CD14-positive monocyte (primary cell): Measurements from ENCODE around the gene ABAT. TPM values are rescaled to one million over a fixed set of nuclear protein-coding genes. Genes with fewer than 3 reads are reported as not detected.
A peak's percentile ranks its signal among the peaks of the same experiment; 100 is the strongest.

Experiments used
- DNase-seq, 3 donors: peaks; one replicate each; pipeline ENCODE4 v3.0.0-alpha.2; 2011 to 2022
- H2AFZ ChIP-seq: 2 replicates; pipeline ENCODE4 v1.6.0; 2012; ENCODE audit warnings: mild to moderate bottlenecking, low read depth, low read length, inconsistent platforms; ENCODE audit not compliant: insufficient read depth, poor library complexity, severe bottlenecking
- H3K27ac ChIP-seq, 2 donors: 1 replicate in 1 of 2; 2 replicates in 1 of 2; pipeline ENCODE4 v1.5.1; 2012 to 2013; ENCODE audit warnings: low read length in 2 of 2, control low read depth in 1 of 2, inconsistent platforms in 1 of 2, low read depth in 1 of 2, mild to moderate bottlenecking in 1 of 2
- H3K27me3 ChIP-seq, 2 donors: one replicate each; pipeline versions ENCODE4 v1.6.0 to v1.6.1; 2011 to 2013; ENCODE audit warnings: low read length in 2 of 2; ENCODE audit not compliant: control insufficient read depth in 2 of 2, insufficient read depth in 2 of 2
- H3K36me3 ChIP-seq, 2 donors: replicated peaks in 1 of 2; 1 replicate in 1 of 2; 2 replicates in 1 of 2; pipeline versions ENCODE4 v1.5.1 to v1.6.1; 2012 to 2013; ENCODE audit warnings: low read length in 2 of 2, control low read depth in 1 of 2, inconsistent platforms in 1 of 2, mild to moderate bottlenecking in 1 of 2; ENCODE audit not compliant: insufficient read depth in 2 of 2, control insufficient read depth in 1 of 2
- H3K4me1 ChIP-seq, 2 donors: 1 replicate in 1 of 2; 2 replicates in 1 of 2; pipeline versions ENCODE4 v1.5.1 to v1.6.1; 2012 to 2013; ENCODE audit warnings: low read length in 2 of 2, control low read depth in 1 of 2, inconsistent platforms in 1 of 2, mild to moderate bottlenecking in 1 of 2, moderate library complexity in 1 of 2; ENCODE audit not compliant: insufficient read depth in 2 of 2, control insufficient read depth in 1 of 2
- H3K4me2 ChIP-seq: replicated peaks from 2 replicates; pipeline ENCODE3; 2012; ENCODE audit warnings: low read length, moderate library complexity, mild to moderate bottlenecking; ENCODE audit not compliant: poor library complexity, severe bottlenecking; ENCODE audit errors: extremely low read depth
- H3K4me3 ChIP-seq, 3 experiments: fragments of 200-600 bp in 1 of 3; sonication (generic) in 1 of 3; replicated peaks in 1 of 3; 1 replicate in 2 of 3; 2 replicates in 1 of 3; pipeline ENCODE4 v1.5.1; 2011 to 2013; ENCODE audit warnings: low read length in 3 of 3, mild to moderate bottlenecking in 3 of 3, control low read depth in 2 of 3, low read depth in 2 of 3, inconsistent platforms in 1 of 3, moderate library complexity in 1 of 3
- H3K79me2 ChIP-seq: 2 replicates; pipeline ENCODE4 v1.6.0; 2012; ENCODE audit warnings: mild to moderate bottlenecking, control low read depth, inconsistent platforms, low read length, moderate library complexity; ENCODE audit not compliant: insufficient read depth
- H3K9ac ChIP-seq: 2 replicates; pipeline ENCODE4 v1.6.0; 2017; ENCODE audit warnings: low read length, mild to moderate bottlenecking; ENCODE audit not compliant: insufficient read depth, poor library complexity, severe bottlenecking
- H3K9me3 ChIP-seq, 2 donors: replicated peaks in 1 of 2; 1 replicate in 1 of 2; 2 replicates in 1 of 2; pipeline versions ENCODE4 v1.5.1 to v1.6.1; 2012 to 2013; ENCODE audit warnings: low read length in 2 of 2, control low read depth in 1 of 2; ENCODE audit not compliant: control insufficient read depth in 1 of 2, insufficient read depth in 1 of 2
- H4K20me1 ChIP-seq: 2 replicates; pipeline ENCODE4 v1.6.0; 2012; ENCODE audit warnings: mild to moderate bottlenecking, low read length, control low read depth, moderate library complexity; ENCODE audit not compliant: insufficient read depth
- H3K27ac Mint-ChIP-seq, 7 donors: one replicate each; pipeline ENCODE4 v1.8.0; 2020; ENCODE audit warnings: mild to moderate bottlenecking in 7 of 7, mixed read lengths in 7 of 7, moderate library complexity in 6 of 7, inconsistent platforms in 2 of 7
- H3K27me3 Mint-ChIP-seq, 3 donors: one replicate each; pipeline ENCODE4 v1.8.0; 2021 to 2022; ENCODE audit warnings: low read depth in 3 of 3, mild to moderate bottlenecking in 3 of 3, mixed read lengths in 3 of 3, moderate library complexity in 3 of 3, inconsistent platforms in 1 of 3
- H3K36me3 Mint-ChIP-seq, 2 donors: one replicate each; pipeline ENCODE4 v1.8.0; 2020; ENCODE audit warnings: mixed read lengths in 2 of 2, inconsistent platforms in 1 of 2, mild to moderate bottlenecking in 1 of 2
- H3K4me1 Mint-ChIP-seq: one replicate; pipeline ENCODE4 v1.8.0; 2020; ENCODE audit warnings: mild to moderate bottlenecking, mixed read lengths
- H3K4me3 Mint-ChIP-seq, 2 donors: one replicate each; pipeline ENCODE4 v1.8.0; 2020; ENCODE audit warnings: mild to moderate bottlenecking in 2 of 2, mixed read lengths in 2 of 2, moderate library complexity in 1 of 2
- H3K9me3 Mint-ChIP-seq, 7 donors: one replicate each; pipeline ENCODE4 v1.8.0; 2020 to 2022; ENCODE audit warnings: mixed read lengths in 7 of 7, mild to moderate bottlenecking in 6 of 7, moderate library complexity in 6 of 7, inconsistent platforms in 2 of 7
- CTCF ChIP-seq: fragments of 200-600 bp; IDR thresholded peaks from one replicate; pipeline ENCODE4 v1.8.0; 2022; ENCODE audit warnings: antibody characterized with exemption, mild to moderate bottlenecking
- WGBS: methylation state at CpG from one replicate; pipeline ENCODE4 v1.1.5; 2013; ENCODE audit warnings: missing lambda C conversion rate; ENCODE audit not compliant: insufficient coverage; 5-methylcytosine and 5-hydroxymethylcytosine counted together
- intact Hi-C, 2 donors: fragments of 100-400 bp; cut with micrococcal nuclease; formaldehyde crosslinking; loops; one replicate each; pipeline versions ENCODE4 v1.15.0 to v1.15.1; 2023
- polyA plus RNA-seq, 3 donors: library from polyadenylated mRNA; depleted of rRNA in 1 of 3; unstranded in 2 of 3; stranded (reverse) in 1 of 3; fragments of 300-500 nt in 2 of 3; fragments of >200 nt in 1 of 3; fragmentation: Illumina TruSeq in 2 of 3; gene quantifications; 1 replicate in 2 of 3; 2 replicates in 1 of 3; pipeline ENCODE4 v1.2.3, GENCODE V29; 2012 to 2021

The ABAT gene
- polyA plus RNA-seq, 3 donors, result 4.9 to 11.8 (median 8.7) TPM

- Histone ChIP-seq H3K4me3 (no peak overlapping the region), H3K27ac (no peak overlapping the region), H3K4me1 (no peaks in the 10 kb centered on the region), H3K9me3 (no peaks in the 10 kb centered on the region), H3K36me3 (peaks cover 0 to 5% of the 10 kb centered on the region in 2 donors), H4K20me1 (no peaks in the 10 kb centered on the region), H3K79me2 (no peaks in the 10 kb centered on the region), H3K9ac (no peak overlapping the region), H3K4me2 (no peak overlapping the region), H2AFZ (no peak overlapping the region), H3K27me3 (no peaks in the 10 kb centered on the region)
- peaks cover 0 to 1% (median 0%) of the 10 kb centered on the region in 7 donors for H3K9me3 Mint-ChIP-seq
- H3K4me1 Mint-ChIP-seq, result peaks cover 2% of the 10 kb centered on the region
- 97% methylated on average over 9 of the region's 12 CpGs for WGBS
- no peak for DNase-seq
- no peak for TF ChIP-seq CTCF
- H3K36me3 Mint-ChIP-seq, result peaks cover 27 to 52% of the 10 kb centered on the region in 2 donors
- intact Hi-C loops, result no loop called here
- H3K4me3 Mint-ChIP-seq, result no peak overlapping the region
- peak overlapping the region in 1 of 7 donors; percentile 58 for H3K27ac Mint-ChIP-seq
- H3K27me3 Mint-ChIP-seq, result peaks cover 0 to 3% (median 2%) of the 10 kb centered on the region in 3 donors
These were observed 22.5 kb downstream of the ABAT start for GRCh38 chr16:8696880-8697279.

- Mint-ChIP-seq H3K4me3 (no peak overlapping the region), H3K27ac (no peak overlapping the region), H3K36me3 (peaks cover 32 to 57% of the 10 kb centered on the region in 2 donors), H3K4me1 (peaks cover 2% of the 10 kb centered on the region), H3K27me3 (peaks cover 0 to 3% (median 2%) of the 10 kb centered on the region in 3 donors), H3K9me3 (peaks cover 0 to 5% (median 0%) of the 10 kb centered on the region in 7 donors)
- no peak for DNase-seq
- no peaks in the 10 kb centered on the region for H3K27me3 ChIP-seq
- H3K27ac ChIP-seq, result no peak overlapping the region
- TF ChIP-seq CTCF, result no peak
- H3K9me3 ChIP-seq, result no peaks in the 10 kb centered on the region
- H3K4me3 ChIP-seq, result no peak overlapping the region
- peaks cover 0 to 5% of the 10 kb centered on the region in 2 donors for H3K36me3 ChIP-seq
- no peaks in the 10 kb centered on the region for H3K4me1 ChIP-seq
- WGBS, result 20% methylated on average over 1 of the region's 3 CpGs
- no peak overlapping the region for H3K9ac ChIP-seq
- no peak overlapping the region for H3K4me2 ChIP-seq
- intact Hi-C loops, result no loop called here
- H4K20me1 ChIP-seq, result no peaks in the 10 kb centered on the region
- H2AFZ ChIP-seq, result no peak overlapping the region
- H3K79me2 ChIP-seq, result no peaks in the 10 kb centered on the region
These were observed 23.5 kb downstream of the ABAT start for GRCh38 chr16:8697965-8698364.
